Endothelial cell of umbilical vein (primary cell): ENCODE measurements around the gene NCKAP5.

Experiments used
- CTCF ChIP-seq, 2 donors: IDR thresholded peaks; 1 replicate in 1 of 2; 2 replicates in 1 of 2; pipeline ENCODE4 v1.5.1; 2011; ENCODE audit warnings: low read length in 2 of 2, mild to moderate bottlenecking in 2 of 2, moderate library complexity in 2 of 2, control low read depth in 1 of 2, inconsistent platforms in 1 of 2, low read depth in 1 of 2; ENCODE audit not compliant: insufficient read depth in 1 of 2; ENCODE audit errors: extremely low read depth in 1 of 2
- EZH2 ChIP-seq: IDR thresholded peaks from 2 replicates; pipeline ENCODE4 v1.6.1; 2012; ENCODE audit warnings: borderline replicate concordance, low read depth, mild to moderate bottlenecking, moderate library complexity, low read length, inconsistent platforms; ENCODE audit not compliant: severe bottlenecking
- FOS ChIP-seq: IDR thresholded peaks from 2 replicates; pipeline ENCODE4 v1.6.1; 2011; ENCODE audit warnings: mild to moderate bottlenecking, low read length, moderate library complexity, borderline replicate concordance; ENCODE audit not compliant: insufficient read depth
- JUN ChIP-seq: IDR thresholded peaks from 2 replicates; pipeline ENCODE4 v1.6.1; 2011; ENCODE audit warnings: borderline replicate concordance, low read depth; ENCODE audit not compliant: insufficient read length, insufficient read depth
- MAX ChIP-seq: IDR thresholded peaks from 2 replicates; pipeline ENCODE4 v1.6.1; 2011; ENCODE audit not compliant: insufficient read depth, insufficient read length
- MYC ChIP-seq: IDR thresholded peaks from one replicate; pipeline ENCODE4 v1.6.1; 2011; ENCODE audit warnings: mild to moderate bottlenecking, low read depth, low read length
- POLR2A ChIP-seq: IDR thresholded peaks from 2 replicates; pipeline ENCODE4 v1.6.1; 2012; ENCODE audit warnings: low read depth, mild to moderate bottlenecking, control low read depth, low read length
- POLR2AphosphoS5 ChIP-seq: IDR thresholded peaks from 2 replicates; pipeline ENCODE4 v1.6.1; 2012; ENCODE audit warnings: low read depth, mild to moderate bottlenecking, control low read depth, low read length, moderate library complexity; ENCODE audit not compliant: insufficient read depth

GRCh38 chr2:133061874-133062593 is 506.2 kb downstream of the NCKAP5 start:
- TF ChIP-seq POLR2AphosphoS5 (no peak), CTCF (IDR thresholded peaks at IDR 0.05; ENCODE audit: extremely low read depth in 1 of 2, insufficient read depth in 1 of 2, low read depth in 1 of 2, low read length in 2 of 2) (no peak), JUN (no peak), EZH2 (no peak), MAX (no peak), POLR2A (no peak), MYC (no peak), FOS (no peak)
